ENCODE results near the gene TMEM42. TPM values are rescaled to one million over a fixed set of nuclear protein-coding genes. Genes with fewer than 3 reads are reported as not detected.

TMEM42 gene
- total RNA-seq, 2 donors from 2014 or later, result 12.1 to 16.9 TPM

- H3K9me3 Mint-ChIP-seq, result no peaks in the 10 kb centered on the region
- H3K27me3 Mint-ChIP-seq (ENCODE audit: insufficient read depth), result no peaks in the 10 kb centered on the region
- no peak for DNase-seq
- H3K4me3 Mint-ChIP-seq, result no peak overlapping the region
- Histone ChIP-seq H3K4me3 (ENCODE audit: low read length) (no peak overlapping the region), H3K4me1 (ENCODE audit: control insufficient read depth, insufficient read depth, low read length) (no peaks in the 10 kb centered on the region), H3K27ac (ENCODE audit: low read depth, low read length) (no peak overlapping the region), H3K36me3 (ENCODE audit: control insufficient read depth, insufficient read depth, low read length) (no peaks in the 10 kb centered on the region), H3K9ac (ENCODE audit: extremely low read depth, low read length, poor library complexity, severe bottlenecking) (no peak overlapping the region), H3K9me3 (ENCODE audit: control insufficient read depth, low read length) (no peaks in the 10 kb centered on the region), H3K27me3 (ENCODE audit: control insufficient read depth, insufficient read depth, low read length, poor library complexity, severe bottlenecking) (no peaks in the 10 kb centered on the region)
- no peaks in the 10 kb centered on the region for H3K4me1 Mint-ChIP-seq
- TF ChIP-seq CTCF (conservative IDR thresholded peaks at IDR 0.05), result no peak
- H3K36me3 Mint-ChIP-seq (ENCODE audit: low read depth), result no peaks in the 10 kb centered on the region
- 73 to 86% methylated on average over 2 of the region's 2 CpGs for WGBS, 2 experiments (ENCODE audit: insufficient coverage in 1 of 2, insufficient read length in 1 of 2)
- no peak overlapping the region for H3K27ac Mint-ChIP-seq
These were observed 34.7 kb downstream of the TMEM42 start for GRCh38 chr3:44896440-44896839.

DNA sequence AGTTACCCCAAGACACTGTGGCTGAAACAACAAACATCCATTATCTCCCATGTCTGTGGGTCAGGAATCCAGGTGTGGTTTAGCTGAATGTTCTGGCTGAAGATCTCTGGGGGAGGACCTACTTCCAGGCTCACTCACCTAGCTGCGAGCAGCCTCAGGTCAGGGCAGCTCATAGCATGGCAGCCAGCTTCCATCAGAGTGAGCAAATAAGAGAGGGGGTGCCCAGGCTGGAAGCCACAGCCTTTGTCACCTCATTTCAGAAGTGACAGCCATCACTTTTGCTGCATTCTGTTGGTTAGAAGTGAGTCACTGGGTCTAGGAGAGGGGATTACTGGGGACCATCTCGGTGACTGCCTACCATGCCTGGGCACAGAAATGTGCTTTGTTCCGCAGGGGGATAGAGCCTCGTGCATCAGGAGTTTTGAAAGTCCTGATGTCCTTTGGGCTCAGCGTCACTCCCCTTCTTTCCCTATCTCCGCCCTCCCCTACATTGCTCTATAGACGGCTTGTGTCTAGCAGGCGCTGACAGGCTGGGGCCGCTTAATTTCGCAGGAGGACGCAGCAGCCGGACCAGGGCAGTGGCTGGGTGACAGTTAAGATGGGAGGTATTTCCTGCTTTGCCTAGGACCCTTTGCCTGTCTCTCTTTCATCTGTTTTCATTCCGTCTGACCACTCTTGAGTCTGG is 38.1 kb downstream of the TMEM42 start:
- peak; percentile 51 for DNase-seq
- H3K27ac Mint-ChIP-seq, result no peak overlapping the region

GRCh38 chr3:44902628-44903027 is 40.9 kb downstream of the TMEM42 start:
- no peaks in the 10 kb centered on the region for H3K9me3 Mint-ChIP-seq
- Histone ChIP-seq H3K27me3 (ENCODE audit: control insufficient read depth, insufficient read depth, low read length, poor library complexity, severe bottlenecking) (no peaks in the 10 kb centered on the region), H3K4me1 (ENCODE audit: control insufficient read depth, insufficient read depth, low read length) (no peaks in the 10 kb centered on the region), H3K36me3 (ENCODE audit: control insufficient read depth, insufficient read depth, low read length) (no peaks in the 10 kb centered on the region), H3K9ac (ENCODE audit: extremely low read depth, low read length, poor library complexity, severe bottlenecking) (no peak overlapping the region), H3K4me3 (ENCODE audit: low read length) (no peak overlapping the region), H3K9me3 (ENCODE audit: control insufficient read depth, low read length) (no peaks in the 10 kb centered on the region), H3K27ac (ENCODE audit: low read depth, low read length) (no peak overlapping the region)
- no peak overlapping the region for H3K4me3 Mint-ChIP-seq
- no peak for TF ChIP-seq CTCF (conservative IDR thresholded peaks at IDR 0.05)
- no peak overlapping the region for H3K27ac Mint-ChIP-seq
- no peak for DNase-seq
- no peaks in the 10 kb centered on the region for H3K36me3 Mint-ChIP-seq (ENCODE audit: low read depth)
- no peaks in the 10 kb centered on the region for H3K4me1 Mint-ChIP-seq
- H3K27me3 Mint-ChIP-seq (ENCODE audit: insufficient read depth), result peaks cover 4% of the 10 kb centered on the region
- 94 to 98% methylated on average over 4 of the region's 4 CpGs for WGBS, 2 experiments (ENCODE audit: insufficient coverage in 1 of 2, insufficient read length in 1 of 2)

More for the DNA sequence above, 38.1 kb downstream of the TMEM42 start:
- Histone ChIP-seq H3K9ac (ENCODE audit: extremely low read depth, low read length, poor library complexity, severe bottlenecking) (no peak overlapping the region), H3K36me3 (ENCODE audit: control insufficient read depth, insufficient read depth, low read length) (no peaks in the 10 kb centered on the region), H3K4me3 (ENCODE audit: low read length) (no peak overlapping the region), H3K27me3 (ENCODE audit: control insufficient read depth, insufficient read depth, low read length, poor library complexity, severe bottlenecking) (no peaks in the 10 kb centered on the region), H3K9me3 (ENCODE audit: control insufficient read depth, low read length) (no peaks in the 10 kb centered on the region), H3K27ac (ENCODE audit: low read depth, low read length) (no peak overlapping the region), H3K4me1 (ENCODE audit: control insufficient read depth, insufficient read depth, low read length) (no peaks in the 10 kb centered on the region)
- Mint-ChIP-seq H3K4me1 (no peaks in the 10 kb centered on the region), H3K4me3 (no peak overlapping the region), H3K36me3 (ENCODE audit: low read depth) (no peaks in the 10 kb centered on the region), H3K9me3 (no peaks in the 10 kb centered on the region), H3K27me3 (ENCODE audit: insufficient read depth) (peaks cover 2% of the 10 kb centered on the region)
- no peak for TF ChIP-seq CTCF (conservative IDR thresholded peaks at IDR 0.05)
- 89 to 90% methylated on average over 3 to 13 of the region's 13 CpGs for WGBS, 2 experiments (ENCODE audit: insufficient coverage in 1 of 2, insufficient read length in 1 of 2)
